CD8-positive, alpha-beta memory T cell (primary cell): ENCODE measurements around the gene LSP1. TPM values are rescaled to one million over a fixed set of nuclear protein-coding genes. Genes with fewer than 3 reads are reported as not detected.

ENCODE experiments used
- CTCF ChIA-PET: fragments of 350-600 bp; sonication (Branson Sonifier 250); formaldehyde crosslinking; loops from one replicate; lab custom pipeline; 2021; ENCODE audit warnings: antibody characterized with exemption; lab: Charles Lee
- POLR2A ChIA-PET: fragments of 350-600 bp; sonication (Branson Sonifier 250); formaldehyde crosslinking; loops from one replicate; lab custom pipeline; 2021; ENCODE audit warnings: antibody characterized with exemption; lab: Charles Lee
- DNase-seq, 5 donors: peaks; one replicate each; pipeline versions ENCODE4 v3.0.0 to v3.0.0-alpha.2; 2020 to 2022; ENCODE audit warnings: mixed read lengths in 1 of 5
- H3K27ac ChIP-seq: one replicate; pipeline ENCODE4 v1.7.0; 2013; ENCODE audit warnings: low read depth, mild to moderate bottlenecking, low read length, moderate library complexity
- H3K27me3 ChIP-seq: 2 replicates; pipeline ENCODE4 v1.7.0; 2013; ENCODE audit warnings: low read length, mild to moderate bottlenecking; ENCODE audit not compliant: insufficient read depth, poor library complexity, severe bottlenecking
- H3K36me3 ChIP-seq: 2 replicates; pipeline ENCODE4 v1.7.0; 2013; ENCODE audit warnings: mild to moderate bottlenecking, low read length, moderate library complexity; ENCODE audit not compliant: insufficient read depth
- H3K4me1 ChIP-seq: 2 replicates; pipeline ENCODE4 v1.7.0; 2013; ENCODE audit warnings: mild to moderate bottlenecking, low read length, moderate library complexity; ENCODE audit not compliant: insufficient read depth
- H3K4me3 ChIP-seq: 2 replicates; pipeline ENCODE4 v1.7.0; 2013; ENCODE audit warnings: mild to moderate bottlenecking, low read length
- H3K9me3 ChIP-seq: 2 replicates; pipeline ENCODE4 v1.7.0; 2013; ENCODE audit warnings: mild to moderate bottlenecking, low read length
- H3K27ac Mint-ChIP-seq, 8 donors: one replicate each; pipeline ENCODE4 v1.8.0; 2020 to 2021; ENCODE audit warnings: mixed read lengths in 8 of 8, mild to moderate bottlenecking in 6 of 8, inconsistent platforms in 3 of 8, moderate library complexity in 3 of 8
- H3K27me3 Mint-ChIP-seq, 2 donors: one replicate each; pipeline ENCODE4 v1.8.0; 2020 to 2021; ENCODE audit warnings: mixed read lengths in 2 of 2, mild to moderate bottlenecking in 1 of 2, moderate library complexity in 1 of 2
- H3K36me3 Mint-ChIP-seq, 3 donors: one replicate each; pipeline ENCODE4 v1.8.0; 2020 to 2021; ENCODE audit warnings: mixed read lengths in 3 of 3, inconsistent platforms in 1 of 3, mild to moderate bottlenecking in 1 of 3
- H3K4me1 Mint-ChIP-seq, 3 donors: one replicate each; pipeline ENCODE4 v1.8.0; 2020 to 2021; ENCODE audit warnings: mixed read lengths in 3 of 3, inconsistent platforms in 1 of 3, mild to moderate bottlenecking in 1 of 3
- H3K4me3 Mint-ChIP-seq, 7 donors: one replicate each; pipeline ENCODE4 v1.8.0; 2020 to 2021; ENCODE audit warnings: mixed read lengths in 7 of 7, mild to moderate bottlenecking in 6 of 7, moderate library complexity in 4 of 7, inconsistent platforms in 2 of 7
- H3K9me3 Mint-ChIP-seq, 5 donors: one replicate each; pipeline ENCODE4 v1.8.0; 2020 to 2022; ENCODE audit warnings: mixed read lengths in 5 of 5, mild to moderate bottlenecking in 3 of 5, moderate library complexity in 2 of 5, inconsistent platforms in 1 of 5
- polyA plus RNA-seq: library from polyadenylated mRNA; unstranded; fragments of 300-500 nt; fragmentation: Illumina TruSeq; gene quantifications from one replicate; pipeline ENCODE4 v1.2.3, GENCODE V29; 2021
- total RNA-seq, 2 experiments: library from RNA; stranded (reverse); gene quantifications; one replicate each; pipeline ENCODE4 v1.2.3, GENCODE V29; 2021

Gene LSP1
- total and polyA plus RNA-seq, 3 experiments from 2014 or later = 226 to 496 (median 230) TPM

DNA sequence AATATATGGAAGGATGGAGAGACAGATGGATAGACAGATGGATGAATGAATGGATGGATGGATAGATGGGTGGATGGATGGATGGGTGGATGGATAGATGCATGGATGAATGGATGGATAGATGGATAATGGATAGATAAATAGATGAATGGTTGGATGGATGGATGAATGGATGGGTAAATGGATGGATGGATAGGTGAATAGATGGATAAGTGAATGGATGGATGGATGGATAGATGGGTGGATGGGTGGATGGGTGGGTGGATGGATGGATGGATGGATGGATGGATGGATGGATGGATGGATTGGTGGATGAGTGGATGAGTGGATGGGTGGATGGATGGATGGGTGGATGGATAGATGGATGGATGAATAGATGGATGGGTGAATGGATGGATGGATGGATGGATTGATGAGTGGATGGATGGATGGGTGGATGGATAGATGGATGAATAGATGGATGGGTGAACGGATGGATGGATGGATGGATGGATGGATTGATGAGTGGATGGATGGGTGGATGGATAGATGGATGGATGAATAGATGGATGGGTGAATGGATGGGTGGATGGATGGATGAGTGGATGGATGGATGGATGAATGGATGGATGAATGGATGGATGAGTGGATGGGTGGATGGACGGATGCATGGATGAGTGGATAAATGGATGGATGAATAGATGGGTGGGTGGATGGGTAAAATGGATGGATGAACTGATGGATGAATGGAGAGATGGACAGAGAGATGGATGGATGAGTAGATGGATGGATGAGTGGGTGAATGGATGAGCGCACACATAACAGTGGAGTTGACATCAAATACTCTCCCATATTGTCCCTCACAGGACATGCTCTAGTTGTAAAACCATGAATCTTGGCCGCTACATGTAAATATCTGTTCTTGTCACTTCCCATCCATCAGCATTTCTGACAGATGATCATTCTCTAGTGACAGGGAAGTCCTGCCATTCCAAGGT is 8.8 kb downstream of the LSP1 start:
- Histone ChIP-seq H3K9me3 (no peaks in the 10 kb centered on the region), H3K27ac (no peak overlapping the region), H3K4me3 (no peak overlapping the region), H3K4me1 (peaks cover 65% of the 10 kb centered on the region), H3K36me3 (no peaks in the 10 kb centered on the region), H3K27me3 (no peaks in the 10 kb centered on the region)
- DNase-seq = no peak
- Mint-ChIP-seq H3K27me3 (no peaks in the 10 kb centered on the region), H3K4me1 (peaks cover 14 to 29% (median 15%) of the 10 kb centered on the region in 3 donors), H3K36me3 (peaks cover 0 to 41% (median 0%) of the 10 kb centered on the region in 3 donors), H3K4me3 (no peak overlapping the region), H3K27ac (no peak overlapping the region), H3K9me3 (no peaks in the 10 kb centered on the region)
- CTCF ChIA-PET = interaction anchor here (1.5 kb wide), 1 partner anchor 15 kb away, joined by 4 read pairs; no protein-coding TSS in a partner anchor
- POLR2A ChIA-PET = no interaction called here

DNA sequence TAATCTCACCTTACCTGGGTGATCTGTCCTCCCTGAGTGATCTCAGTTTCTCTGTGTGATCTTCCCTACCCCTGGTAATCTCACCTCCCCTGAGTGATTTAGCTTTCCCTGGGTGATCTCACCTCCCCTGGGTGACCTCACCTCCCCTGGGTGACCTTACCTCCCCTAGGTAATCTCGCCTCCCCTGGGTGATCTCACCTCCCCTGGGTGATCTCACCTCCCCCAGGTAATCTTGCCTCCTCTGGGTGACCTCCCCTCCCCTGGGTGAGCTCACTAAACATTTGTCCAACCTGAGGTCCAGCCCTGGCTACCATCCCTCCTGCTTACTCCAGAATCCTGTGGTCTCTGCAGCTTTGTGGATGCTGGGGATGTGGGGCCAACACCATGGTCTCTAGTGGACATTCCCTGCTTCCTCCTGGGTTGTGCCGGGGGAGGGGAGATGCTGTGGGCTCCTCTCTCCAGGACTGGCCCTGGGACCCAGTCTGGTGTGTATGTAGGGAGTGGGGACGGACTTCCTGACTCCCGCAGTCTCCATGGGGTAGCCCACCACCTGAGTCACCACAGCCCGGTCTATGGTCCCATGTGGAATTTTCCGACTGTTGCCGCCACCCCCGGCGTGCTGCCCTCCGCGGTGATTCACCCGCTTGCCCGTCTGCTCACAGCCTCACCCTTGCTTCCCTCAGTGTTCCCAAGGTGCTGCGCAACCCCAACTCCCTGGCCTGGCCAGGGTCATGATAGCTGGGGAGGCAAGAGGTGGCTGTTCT is 9.9 kb downstream of the LSP1 start:
- peaks cover 55% of the 10 kb centered on the region for H3K4me1 ChIP-seq

DNA sequence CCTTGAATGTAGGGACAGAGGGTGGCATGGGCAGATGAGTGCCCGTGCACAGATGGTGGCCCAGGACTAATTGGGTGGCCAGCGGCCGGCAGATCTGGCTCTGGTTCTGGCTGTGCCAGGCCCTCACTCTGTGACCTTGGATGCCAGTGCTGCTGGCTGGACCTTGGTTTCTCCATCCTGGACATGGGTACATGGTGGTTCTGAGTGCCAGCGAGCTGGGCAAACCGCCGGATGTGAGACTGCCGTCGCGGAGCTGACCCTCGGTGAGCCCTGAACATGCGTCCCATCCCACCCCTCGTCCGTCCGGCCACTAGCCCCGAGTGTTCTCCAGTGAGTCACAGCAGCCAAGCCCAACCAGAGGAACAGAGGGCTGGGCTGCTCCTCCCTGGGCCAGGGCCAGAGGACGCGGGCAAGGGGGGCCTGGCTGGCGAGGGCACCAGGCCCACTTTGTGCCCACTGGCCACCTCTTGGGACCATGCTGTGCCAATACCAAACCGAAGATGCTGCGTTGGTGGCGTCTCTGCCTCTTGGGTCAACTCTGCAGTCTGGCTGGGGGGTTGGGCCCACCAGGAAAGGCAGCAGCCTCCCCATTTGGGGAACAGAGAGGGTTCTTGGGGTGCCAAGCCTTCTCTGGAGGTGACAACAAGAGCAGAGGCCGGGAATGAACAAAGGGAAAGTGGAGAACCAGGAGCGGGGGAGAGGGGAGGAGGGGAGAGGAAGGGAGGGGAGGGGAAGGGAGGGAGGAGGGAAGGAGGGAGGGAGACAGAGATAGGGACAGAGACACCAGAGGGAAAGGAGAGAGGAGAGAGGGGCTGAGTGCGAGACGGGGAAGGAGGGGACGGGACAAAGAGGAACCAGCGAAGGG is 10.7 kb downstream of the LSP1 start:
- Mint-ChIP-seq H3K9me3 (no peaks in the 10 kb centered on the region), H3K27me3 (no peaks in the 10 kb centered on the region), H3K4me3 (peak overlapping the region in 3 of 7 donors; percentile 34 to 76 (median 63)), H3K4me1 (peaks cover 14 to 32% (median 32%) of the 10 kb centered on the region in 3 donors), H3K27ac (peak overlapping the region in 4 of 8 donors; percentile 23 to 71 (median 46)), H3K36me3 (peaks cover 0 to 35% (median 0%) of the 10 kb centered on the region in 3 donors)
- ChIA-PET POLR2A (no interaction called here), CTCF (interaction anchor here (1.5 kb wide), 1 partner anchor 13 kb away, joined by 4 read pairs; no protein-coding TSS in a partner anchor)
- no peaks in the 10 kb centered on the region for H3K27me3 ChIP-seq
- peaks cover 55% of the 10 kb centered on the region for H3K4me1 ChIP-seq
- no peaks in the 10 kb centered on the region for H3K36me3 ChIP-seq
- H3K27ac ChIP-seq = no peak overlapping the region
- no peaks in the 10 kb centered on the region for H3K9me3 ChIP-seq
- H3K4me3 ChIP-seq = no peak overlapping the region
- DNase-seq = no peak

More for the DNA sequence above, 9.9 kb downstream of the LSP1 start:
- Histone ChIP-seq H3K9me3 (no peaks in the 10 kb centered on the region), H3K4me3 (no peak overlapping the region), H3K27ac (no peak overlapping the region), H3K36me3 (no peaks in the 10 kb centered on the region), H3K27me3 (no peaks in the 10 kb centered on the region)
- H3K36me3 Mint-ChIP-seq = peaks cover 0 to 40% (median 0%) of the 10 kb centered on the region in 3 donors
- DNase-seq = no peak
- H3K27me3 Mint-ChIP-seq = no peaks in the 10 kb centered on the region
- CTCF ChIA-PET = interaction anchor here (1.5 kb wide), 1 partner anchor 14 kb away, joined by 4 read pairs; no protein-coding TSS in a partner anchor
- POLR2A ChIA-PET = no interaction called here
- peak overlapping the region in 4 of 7 donors; percentile 34 to 74 (median 54) for H3K4me3 Mint-ChIP-seq
- H3K4me1 Mint-ChIP-seq = peaks cover 14 to 30% (median 25%) of the 10 kb centered on the region in 3 donors
- H3K27ac Mint-ChIP-seq = peak overlapping the region in 2 of 8 donors; percentile 56 to 71
- H3K9me3 Mint-ChIP-seq = no peaks in the 10 kb centered on the region

DNA sequence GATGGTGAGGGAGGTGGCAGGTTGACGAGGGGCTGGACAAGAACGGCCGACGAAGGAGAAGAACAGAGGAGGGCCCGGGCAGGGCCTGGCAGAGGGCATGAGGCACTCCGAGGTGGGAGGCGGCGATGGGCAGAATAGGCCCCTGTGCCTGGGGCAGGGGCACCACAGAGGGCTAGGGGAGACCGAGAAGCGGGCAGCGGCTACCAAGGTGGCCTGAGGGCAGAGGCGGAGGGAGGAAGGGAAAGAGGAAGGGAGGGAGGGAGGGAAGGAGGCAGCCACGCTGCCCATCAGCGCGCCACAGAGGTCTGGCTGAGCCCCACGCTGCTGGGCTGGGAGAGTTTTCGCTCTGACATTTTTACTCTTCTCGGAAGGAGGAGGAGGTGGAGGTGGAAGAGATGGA is 11.3 kb downstream of the LSP1 start:
- Histone ChIP-seq H3K4me3 (no peak overlapping the region), H3K36me3 (no peaks in the 10 kb centered on the region), H3K27me3 (no peaks in the 10 kb centered on the region), H3K9me3 (no peaks in the 10 kb centered on the region), H3K4me1 (peaks cover 59% of the 10 kb centered on the region), H3K27ac (no peak overlapping the region)
- Mint-ChIP-seq H3K27ac (peak overlapping the region in 3 of 8 donors; percentile 27 to 67 (median 29)), H3K4me3 (no peak overlapping the region), H3K27me3 (no peaks in the 10 kb centered on the region), H3K36me3 (peaks cover 0 to 30% (median 0%) of the 10 kb centered on the region in 3 donors), H3K9me3 (no peaks in the 10 kb centered on the region), H3K4me1 (peaks cover 18 to 38% (median 33%) of the 10 kb centered on the region in 3 donors)
- no peak for DNase-seq
- ChIA-PET POLR2A (interaction anchor here (0.7 to 0.8 kb wide), 2 partner anchors 12 to 526 kb away, joined by 3 to 4 read pairs; no protein-coding TSS in a partner anchor), CTCF (no interaction called here)

DNA sequence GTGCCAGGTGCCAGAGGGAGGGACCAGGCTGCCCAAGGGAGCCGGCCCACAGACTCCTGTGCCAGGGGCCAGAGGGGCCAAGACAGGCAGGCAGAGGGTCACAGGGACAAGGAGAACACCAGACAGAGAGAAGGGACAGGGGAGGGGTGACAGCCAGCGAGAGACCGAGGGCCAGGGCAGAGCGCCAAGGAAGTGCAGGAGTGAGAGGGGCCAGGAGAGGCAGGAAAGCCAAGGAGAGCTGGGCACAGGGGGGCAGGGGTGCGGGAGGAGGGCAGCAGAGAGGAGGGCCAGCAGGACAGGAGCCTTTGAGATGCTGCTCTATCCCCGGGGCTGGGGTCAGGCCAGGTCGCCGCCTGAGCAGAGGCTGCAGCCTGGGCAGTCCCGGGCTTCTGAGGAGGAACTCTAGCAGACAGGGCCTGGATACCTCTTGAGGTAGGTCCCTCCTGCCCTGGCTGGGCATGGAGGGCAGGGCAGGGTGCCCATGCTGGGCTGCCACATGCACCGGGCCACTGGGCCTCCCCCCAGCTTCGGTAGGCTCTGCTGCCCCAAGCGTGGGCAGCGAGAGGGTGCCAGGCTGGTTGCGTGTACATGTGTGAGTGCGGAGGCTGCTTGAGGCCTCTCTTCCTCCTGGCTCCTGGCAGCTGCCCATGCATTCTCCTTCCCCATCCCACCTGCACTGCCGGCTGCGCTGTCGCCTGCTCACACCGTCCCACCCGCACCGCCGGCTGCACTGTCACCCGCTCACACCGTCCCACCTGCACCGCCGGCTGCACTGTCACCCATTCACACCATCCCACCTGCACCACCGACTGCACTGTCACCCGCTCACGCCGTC is 12.2 kb downstream of the LSP1 start:
- Mint-ChIP-seq H3K27ac (peak overlapping the region in 6 of 8 donors; percentile 43 to 93 (median 76)), H3K4me3 (peak overlapping the region in 3 of 7 donors; percentile 24 to 74 (median 28))

DNA sequence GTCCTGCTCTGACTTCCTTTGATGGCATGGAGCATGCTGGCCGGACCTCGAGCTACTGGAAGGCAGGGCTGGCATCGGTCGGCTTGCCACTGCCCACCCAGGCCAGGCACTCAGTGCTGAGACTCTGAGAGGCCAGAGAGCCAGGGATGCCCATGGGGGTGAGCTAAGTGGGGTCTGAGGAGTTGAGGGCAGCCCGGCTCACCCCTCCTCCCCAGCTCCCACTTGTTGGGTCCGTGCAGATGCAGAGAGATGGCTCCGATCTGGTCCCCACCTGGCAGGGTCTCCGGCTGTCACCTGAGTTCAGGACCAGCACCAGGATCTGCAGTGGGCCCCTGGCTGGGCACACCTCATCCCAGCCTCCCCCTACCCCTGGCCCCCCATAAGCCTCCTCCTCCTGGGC is 13.3 kb downstream of the LSP1 start:
- Mint-ChIP-seq H3K4me1 (peaks cover 34 to 58% (median 49%) of the 10 kb centered on the region in 3 donors), H3K36me3 (peaks cover 0 to 28% (median 0%) of the 10 kb centered on the region in 3 donors), H3K27ac (peak overlapping the region in 3 of 8 donors; percentile 23 to 77 (median 43)), H3K9me3 (no peaks in the 10 kb centered on the region), H3K4me3 (no peak overlapping the region), H3K27me3 (no peaks in the 10 kb centered on the region)
- Histone ChIP-seq H3K4me1 (peaks cover 62% of the 10 kb centered on the region), H3K27me3 (no peaks in the 10 kb centered on the region), H3K4me3 (no peak overlapping the region), H3K36me3 (no peaks in the 10 kb centered on the region), H3K27ac (no peak overlapping the region), H3K9me3 (no peaks in the 10 kb centered on the region)
- POLR2A ChIA-PET = no interaction called here
- no peak for DNase-seq
- CTCF ChIA-PET = interaction anchor here (1.5 kb wide), 1 partner anchor 10 kb away, joined by 3 read pairs; no protein-coding TSS in a partner anchor

More for the DNA sequence above, 12.2 kb downstream of the LSP1 start:
- Mint-ChIP-seq H3K27me3 (no peaks in the 10 kb centered on the region), H3K36me3 (peaks cover 0 to 28% (median 0%) of the 10 kb centered on the region in 3 donors), H3K9me3 (no peaks in the 10 kb centered on the region), H3K4me1 (peaks cover 22 to 46% (median 37%) of the 10 kb centered on the region in 3 donors)
- Histone ChIP-seq H3K27me3 (no peaks in the 10 kb centered on the region), H3K36me3 (no peaks in the 10 kb centered on the region), H3K9me3 (no peaks in the 10 kb centered on the region), H3K27ac (no peak overlapping the region), H3K4me3 (no peak overlapping the region), H3K4me1 (peaks cover 61% of the 10 kb centered on the region)
- POLR2A ChIA-PET = interaction anchor here (0.7 to 0.8 kb wide), 2 partner anchors 12 to 527 kb away, joined by 3 to 4 read pairs; no protein-coding TSS in a partner anchor
- DNase-seq = no peak
- CTCF ChIA-PET = interaction anchor here (1.5 kb wide), 1 partner anchor 11 kb away, joined by 3 read pairs; no protein-coding TSS in a partner anchor
